Measurements from ENCODE around the gene SPINT1.

GRCh38 chr15:40856746-40857145, 12.9 kb downstream of the SPINT1 start:
- TF ChIP-seq, protein P1, sequence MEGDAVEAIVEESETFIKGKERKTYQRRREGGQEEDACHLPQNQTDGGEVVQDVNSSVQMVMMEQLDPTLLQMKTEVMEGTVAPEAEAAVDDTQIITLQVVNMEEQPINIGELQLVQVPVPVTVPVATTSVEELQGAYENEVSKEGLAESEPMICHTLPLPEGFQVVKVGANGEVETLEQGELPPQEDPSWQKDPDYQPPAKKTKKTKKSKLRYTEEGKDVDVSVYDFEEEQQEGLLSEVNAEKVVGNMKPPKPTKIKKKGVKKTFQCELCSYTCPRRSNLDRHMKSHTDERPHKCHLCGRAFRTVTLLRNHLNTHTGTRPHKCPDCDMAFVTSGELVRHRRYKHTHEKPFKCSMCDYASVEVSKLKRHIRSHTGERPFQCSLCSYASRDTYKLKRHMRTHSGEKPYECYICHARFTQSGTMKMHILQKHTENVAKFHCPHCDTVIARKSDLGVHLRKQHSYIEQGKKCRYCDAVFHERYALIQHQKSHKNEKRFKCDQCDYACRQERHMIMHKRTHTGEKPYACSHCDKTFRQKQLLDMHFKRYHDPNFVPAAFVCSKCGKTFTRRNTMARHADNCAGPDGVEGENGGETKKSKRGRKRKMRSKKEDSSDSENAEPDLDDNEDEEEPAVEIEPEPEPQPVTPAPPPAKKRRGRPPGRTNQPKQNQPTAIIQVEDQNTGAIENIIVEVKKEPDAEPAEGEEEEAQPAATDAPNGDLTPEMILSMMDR (conservative IDR thresholded peaks at IDR 0.05 in 1 of 2, IDR thresholded peaks at IDR 0.05 in 1 of 2; ENCODE audit: extremely low read depth in 1 of 2, insufficient read depth in 1 of 2, low read depth in 1 of 2, low read length in 2 of 2) = no peak
- no peak for TF ChIP-seq EZH2 (IDR thresholded peaks at IDR 0.05; ENCODE audit: borderline replicate concordance, low read length)
